ENCODE data around the gene PRKAG2. TPM values are rescaled to one million over a fixed set of nuclear protein-coding genes. Genes with fewer than 3 reads are reported as not detected.
A peak's percentile ranks its signal among the peaks of the same experiment; 100 is the strongest.

Gene PRKAG2
- total RNA-seq, 1 donor from 2014 or later = 17.5 TPM

GRCh38 chr7:151519765-151520418 lies 357.0 kb downstream of the PRKAG2 start, which contains the start of gene RHEB:
Gene RHEB, minus strand, starts transcription at chr7:151519895. Its CDS starts 384 bp downstream, at chr7:151519511.
- DNase-seq (ENCODE audit: low read depth in 2 of 2) = peak; percentile 98 to 100

- peak in 1 of 2 donors; percentile 45 for DNase-seq (ENCODE audit: low read depth in 2 of 2)
Observed at GRCh38 chr7:151518947-151519764, 357.8 kb downstream of the PRKAG2 start.

DNA sequence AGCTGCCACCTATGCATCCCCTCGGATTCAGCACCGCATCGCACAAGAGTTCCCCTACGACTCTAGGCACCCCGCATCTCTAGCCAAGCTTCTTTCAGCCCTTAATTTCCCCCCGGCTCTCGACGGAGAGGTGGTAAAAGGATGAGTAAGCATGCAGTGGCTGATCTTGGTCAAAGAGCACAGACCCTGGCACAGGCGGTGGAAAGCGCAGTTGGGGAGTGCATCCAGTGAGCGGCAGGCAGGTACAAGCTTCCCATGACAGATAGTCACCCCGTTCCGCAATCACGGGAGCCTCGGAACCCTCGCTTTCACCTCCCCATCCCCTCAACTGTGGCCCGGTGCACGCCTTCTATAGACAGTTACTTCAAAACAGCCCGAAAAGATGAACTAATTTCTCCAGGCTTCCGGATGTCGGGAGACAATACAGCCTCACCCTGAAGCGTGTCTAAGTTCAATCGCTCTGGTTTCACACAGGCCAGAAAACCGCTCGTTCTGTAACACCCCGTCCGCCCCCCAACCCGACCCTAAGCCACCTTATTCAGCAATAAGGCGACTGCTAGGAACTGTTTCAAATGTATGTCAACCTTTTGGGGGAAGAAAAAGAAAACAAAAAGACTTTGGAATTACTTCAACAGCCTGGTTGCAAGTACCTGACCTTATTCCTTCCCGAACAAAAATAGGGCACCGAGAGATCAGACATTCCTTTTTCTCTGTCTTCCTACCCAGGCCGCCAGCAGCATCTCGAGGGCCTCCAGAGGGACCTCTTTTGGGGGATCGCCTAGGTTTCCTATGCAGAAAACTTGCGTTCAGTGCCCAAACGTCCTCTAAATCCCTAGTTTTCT lies 358.6 kb downstream of the PRKAG2 start:
- peak; percentile 65 to 74 for DNase-seq (ENCODE audit: low read depth in 2 of 2)

DNA sequence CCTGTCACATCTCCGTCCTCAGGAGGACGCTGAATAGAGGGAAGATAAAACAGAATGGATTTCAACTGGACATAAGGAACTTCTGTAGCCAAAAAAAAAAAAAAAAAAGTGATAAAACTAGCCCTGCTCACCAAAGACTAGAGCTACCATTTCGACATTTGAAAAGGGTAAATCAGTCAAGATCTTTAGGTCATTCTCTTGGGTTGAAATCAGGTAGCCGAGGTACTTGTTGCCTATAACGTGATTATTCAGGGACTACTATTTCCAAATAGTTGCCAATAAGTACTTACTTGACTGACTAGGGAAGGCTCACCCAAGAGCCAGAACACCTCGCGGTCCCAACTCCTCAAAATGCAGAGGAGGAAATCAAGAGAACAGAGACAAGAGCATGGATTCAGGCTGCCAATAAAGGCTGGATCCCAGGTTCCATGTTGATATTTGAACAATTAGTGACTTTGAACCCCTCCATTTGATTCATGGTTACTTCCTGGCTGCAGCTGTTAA lies 359.3 kb downstream of the PRKAG2 start:
- DNase-seq (ENCODE audit: low read depth in 2 of 2) = no peak

GRCh38 chr7:151515276-151515565 lies 361.7 kb downstream of the PRKAG2 start:
- no peak for DNase-seq (ENCODE audit: low read depth in 2 of 2)

DNA sequence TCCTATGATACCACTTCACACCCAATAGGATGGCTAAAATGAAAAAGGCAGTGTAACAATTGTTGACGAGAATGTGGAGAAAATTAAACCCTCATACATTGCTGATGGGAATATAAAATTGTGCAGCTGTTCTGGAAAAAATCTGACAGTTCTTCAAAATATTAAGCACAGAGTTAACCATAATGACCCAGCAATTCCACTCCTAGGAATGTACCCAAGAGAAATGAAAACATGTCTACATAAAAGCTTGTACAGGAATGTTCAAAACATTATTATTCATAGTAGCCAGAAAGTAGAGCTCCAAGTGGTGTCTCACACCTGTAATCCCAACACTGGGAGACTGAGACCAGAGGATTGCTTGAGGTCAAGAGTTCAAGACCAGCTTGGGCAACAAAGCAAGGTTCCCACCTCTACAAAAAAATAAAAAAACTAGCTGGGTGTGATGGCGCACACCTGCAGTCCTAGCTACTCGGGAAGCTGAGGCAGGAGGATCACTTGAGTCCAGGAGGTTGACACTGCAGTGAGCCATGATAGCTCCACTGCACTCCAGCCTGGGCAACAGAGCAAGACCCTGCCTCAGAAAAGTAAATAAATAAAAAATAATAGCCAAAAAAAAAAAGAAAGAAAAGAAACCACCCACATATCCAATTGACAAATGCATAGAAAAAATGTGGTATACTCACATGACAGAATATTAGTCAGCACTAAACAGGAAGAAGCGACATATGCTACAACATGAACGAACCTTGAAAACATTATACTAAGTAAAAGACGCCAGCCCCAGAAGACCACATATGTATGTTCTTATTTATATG lies 362.2 kb downstream of the PRKAG2 start:
- no peak for DNase-seq (ENCODE audit: low read depth in 2 of 2)

- DNase-seq (ENCODE audit: low read depth in 2 of 2) = no peak
Observed at GRCh38 chr7:151513133-151513532, 363.8 kb downstream of the PRKAG2 start.

- no peak for DNase-seq (ENCODE audit: low read depth in 2 of 2)
Observed at GRCh38 chr7:151512353-151512752, 364.6 kb downstream of the PRKAG2 start.

GRCh38 chr7:151511946-151512345 lies 365.0 kb downstream of the PRKAG2 start:
- no peak for DNase-seq (ENCODE audit: low read depth in 2 of 2)

- no peak for DNase-seq (ENCODE audit: low read depth in 2 of 2)
Observed at GRCh38 chr7:151511270-151511669, 365.6 kb downstream of the PRKAG2 start.

- no peak for DNase-seq (ENCODE audit: low read depth in 2 of 2)
Observed at GRCh38 chr7:151509670-151510333, 367.1 kb downstream of the PRKAG2 start.

DNA sequence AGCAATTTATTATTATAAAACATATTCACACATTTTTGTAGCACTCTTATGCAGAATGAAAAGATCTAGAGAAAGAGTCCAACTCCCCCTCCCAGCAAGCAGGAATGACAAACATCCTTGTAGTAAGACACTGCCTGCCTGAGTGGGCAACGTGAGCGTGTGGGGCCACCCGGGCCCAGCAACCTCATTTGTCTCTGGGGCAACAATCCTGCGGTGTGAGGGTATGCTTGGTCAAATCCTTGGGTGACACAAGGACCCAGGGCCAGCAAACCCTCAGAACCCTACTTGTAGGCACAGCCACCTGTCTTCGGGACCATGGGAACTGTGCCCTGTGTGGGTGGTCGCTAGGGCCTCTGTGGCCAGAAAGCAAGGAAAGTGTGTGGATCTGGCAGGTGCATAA lies 367.9 kb downstream of the PRKAG2 start:
- no peak for DNase-seq (ENCODE audit: low read depth in 2 of 2)

DNA sequence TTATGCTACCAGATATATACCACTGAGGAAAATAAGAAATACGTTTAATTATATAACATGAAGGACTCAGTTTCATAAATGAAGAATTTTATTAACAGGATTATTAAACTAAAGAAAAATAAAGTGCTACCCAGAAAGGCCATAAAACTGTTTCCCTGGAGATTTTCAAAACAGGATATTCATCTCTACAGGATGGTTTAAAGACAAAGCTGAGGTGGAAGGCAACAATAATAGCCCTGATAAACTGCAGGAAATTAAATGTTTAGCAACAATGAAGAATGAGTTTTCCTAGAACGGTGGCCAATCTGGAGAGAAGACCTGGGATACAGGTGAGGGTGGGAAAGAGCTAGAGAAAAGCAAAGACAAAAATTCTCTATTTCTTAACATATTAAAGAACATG lies 369.1 kb downstream of the PRKAG2 start:
- DNase-seq (ENCODE audit: low read depth in 2 of 2) = peak; percentile 47 to 64

DNA sequence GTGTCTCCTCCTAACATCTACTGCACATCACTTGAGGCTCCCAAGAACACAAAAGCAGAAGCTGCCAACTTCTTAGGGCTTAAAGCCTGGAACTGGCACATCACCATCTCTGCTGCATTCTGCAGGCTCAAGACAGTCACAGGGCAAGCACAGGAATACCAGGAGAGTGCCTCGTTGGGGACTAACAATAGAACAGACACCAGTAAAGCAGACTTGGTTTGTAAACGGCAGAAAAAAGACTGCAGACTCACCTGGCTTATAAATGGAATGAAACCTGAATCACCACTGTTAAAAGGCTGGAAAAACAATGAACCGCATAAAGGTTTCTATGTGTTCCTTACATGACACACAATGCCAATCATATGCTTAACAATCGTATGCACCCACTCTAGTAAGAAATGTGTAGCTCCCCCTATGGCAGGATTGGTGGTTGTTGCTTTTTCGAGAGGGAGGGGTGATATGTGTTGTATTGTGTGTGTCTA lies 370.0 kb downstream of the PRKAG2 start:
- peak in 1 of 2 donors; percentile 45 for DNase-seq (ENCODE audit: low read depth in 2 of 2)

Other genes starting within 250 kb of the PRKAG2 start
- not detected in 2 replicates for gene GALNTL5, start 79.3 kb upstream of the PRKAG2 start, total RNA-seq
- gene GALNT11, start 148.6 kb upstream of the PRKAG2 start, total RNA-seq = 28.1 and 41.8 TPM in 2 replicates